Ammon's horn (tissue), 1 donor: ENCODE measurements around the gene ZNF469.
"Not testable (repeated sequence)": the region's sequence is repeated elsewhere in the genome, so short reads cannot be mapped to it uniquely, and the experiment has no call there.

Experiments
- DNase-seq: peaks from one replicate; pipeline ENCODE4 v3.0.0-alpha.2; 2016; ENCODE audit warnings: low spot score

ZNF469 gene

GRCh38 chr16:88410297-88410968, 27.7 kb downstream of the ZNF469 start:
- not testable (repeated sequence) for DNase-seq

- no peak for DNase-seq
Measured at GRCh38 chr16:88411951-88412576, 29.3 kb downstream of the ZNF469 start.

- no peak for DNase-seq
Measured at GRCh38 chr16:88412766-88413165, 30.0 kb downstream of the ZNF469 start.

- no peak for DNase-seq
Measured at GRCh38 chr16:88413231-88413630, 30.5 kb downstream of the ZNF469 start.

GRCh38 chr16:88413631-88414030, 30.9 kb downstream of the ZNF469 start:
- no peak for DNase-seq

- DNase-seq = no peak
Measured at GRCh38 chr16:88414521-88415380, 32.0 kb downstream of the ZNF469 start.

- no peak for DNase-seq
Measured at GRCh38 chr16:88415381-88415705, 32.6 kb downstream of the ZNF469 start.

- no peak for DNase-seq
Measured at GRCh38 chr16:88415713-88416323, 33.1 kb downstream of the ZNF469 start.

GRCh38 chr16:88416686-88417085, 33.9 kb downstream of the ZNF469 start:
- DNase-seq = no peak

GRCh38 chr16:88417684-88418476, 35.1 kb downstream of the ZNF469 start:
- no peak for DNase-seq

GRCh38 chr16:88418869-88419268, 36.1 kb downstream of the ZNF469 start:
- no peak for DNase-seq

- DNase-seq = no peak
Measured at GRCh38 chr16:88419790-88420189, 37.0 kb downstream of the ZNF469 start.

- DNase-seq = no peak
Measured at GRCh38 chr16:88420496-88420895, 37.7 kb downstream of the ZNF469 start.

- DNase-seq = no peak
Measured at GRCh38 chr16:88421301-88421700, 38.5 kb downstream of the ZNF469 start.

- DNase-seq = no peak
Measured at GRCh38 chr16:88421871-88422433, 39.2 kb downstream of the ZNF469 start.

GRCh38 chr16:88422733-88423447, 40.1 kb downstream of the ZNF469 start:
- no peak for DNase-seq

- DNase-seq = no peak
Measured at GRCh38 chr16:88423448-88423850, 40.7 kb downstream of the ZNF469 start.

- peak; percentile 61 for DNase-seq
Measured at GRCh38 chr16:88424587-88425235, 42.0 kb downstream of the ZNF469 start.

- no peak for DNase-seq
Measured at GRCh38 chr16:88426018-88426417, 43.3 kb downstream of the ZNF469 start.

- no peak for DNase-seq
Measured at GRCh38 chr16:88427376-88427775, 44.6 kb downstream of the ZNF469 start.
